ENCODE results near the gene ZNF106.

Gene ZNF106

DNA sequence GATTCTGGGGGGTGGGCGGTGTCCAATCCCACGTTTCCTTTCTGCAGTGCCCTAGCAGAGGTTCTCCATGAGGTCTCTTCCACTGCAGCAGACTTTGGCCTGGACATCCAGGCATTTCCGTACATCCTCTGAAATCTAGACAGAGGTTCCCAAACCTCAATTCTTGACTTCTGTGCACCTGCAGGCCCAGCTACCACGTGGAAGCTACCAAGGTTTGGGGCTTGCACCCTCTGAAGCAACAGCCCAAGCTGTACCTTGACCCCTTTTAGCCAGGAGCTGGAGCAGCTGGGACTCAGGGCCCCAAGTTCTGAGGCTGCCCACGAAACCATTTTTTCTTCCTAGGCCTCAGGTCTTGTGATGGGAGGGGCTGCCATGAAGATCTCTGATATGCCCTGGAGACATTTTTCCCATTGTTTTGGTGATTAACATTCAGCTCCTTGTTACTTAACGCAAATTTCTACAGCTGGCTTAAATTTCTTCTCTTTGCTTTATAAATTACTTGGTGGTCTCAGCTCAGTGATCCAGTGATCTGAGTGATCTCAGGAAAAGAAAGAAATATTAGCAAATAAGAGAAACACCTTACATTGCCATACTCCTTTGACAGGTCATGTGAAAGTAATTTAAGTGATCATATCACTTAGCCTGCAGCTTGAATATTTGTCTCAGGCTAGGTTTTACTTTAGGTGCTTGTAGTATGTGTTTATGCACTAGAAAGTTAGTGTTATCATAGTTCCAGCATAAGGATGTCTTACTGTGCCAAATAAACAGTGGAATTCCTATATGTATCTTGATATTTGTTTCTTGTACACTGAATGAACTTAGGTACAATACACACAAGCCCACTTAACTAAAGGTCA, 7.5 kb upstream of the ZNF106 start:
- DNase-seq (ENCODE audit: low read depth), result no peak
- H3K4me3 ChIP-seq (ENCODE audit: low read depth, low read length), result no peak overlapping the region
- TF ChIP-seq CTCF (conservative IDR thresholded peaks at IDR 0.05; ENCODE audit: low read depth, low read length), result no peak

GRCh38 chr15:42495361-42496212, 4.6 kb upstream of the ZNF106 start, which contains the start of gene SNAP23:
Gene SNAP23, plus strand, starts transcription at chr15:42495634. Its CDS starts 16,213 bp downstream, at chr15:42511847.
- peak within 1 kb of the TSS; percentile 75 for H3K4me3 ChIP-seq (ENCODE audit: low read depth, low read length)
- peak; percentile 97 for DNase-seq (ENCODE audit: low read depth)
- TF ChIP-seq CTCF (conservative IDR thresholded peaks at IDR 0.05; ENCODE audit: low read depth, low read length), result no peak

GRCh38 chr15:42494998-42495360, 4.0 kb upstream of the ZNF106 start:
- peak; percentile 63 for DNase-seq (ENCODE audit: low read depth)
- TF ChIP-seq CTCF (conservative IDR thresholded peaks at IDR 0.05; ENCODE audit: low read depth, low read length), result no peak
- H3K4me3 ChIP-seq (ENCODE audit: low read depth, low read length), result peak overlapping the region; percentile 75

- H3K4me3 ChIP-seq (ENCODE audit: low read depth, low read length), result no peak overlapping the region
- TF ChIP-seq CTCF (conservative IDR thresholded peaks at IDR 0.05; ENCODE audit: low read depth, low read length), result no peak
- DNase-seq (ENCODE audit: low read depth), result no peak
These were observed 2.7 kb upstream of the ZNF106 start for GRCh38 chr15:42493679-42494078.

DNA sequence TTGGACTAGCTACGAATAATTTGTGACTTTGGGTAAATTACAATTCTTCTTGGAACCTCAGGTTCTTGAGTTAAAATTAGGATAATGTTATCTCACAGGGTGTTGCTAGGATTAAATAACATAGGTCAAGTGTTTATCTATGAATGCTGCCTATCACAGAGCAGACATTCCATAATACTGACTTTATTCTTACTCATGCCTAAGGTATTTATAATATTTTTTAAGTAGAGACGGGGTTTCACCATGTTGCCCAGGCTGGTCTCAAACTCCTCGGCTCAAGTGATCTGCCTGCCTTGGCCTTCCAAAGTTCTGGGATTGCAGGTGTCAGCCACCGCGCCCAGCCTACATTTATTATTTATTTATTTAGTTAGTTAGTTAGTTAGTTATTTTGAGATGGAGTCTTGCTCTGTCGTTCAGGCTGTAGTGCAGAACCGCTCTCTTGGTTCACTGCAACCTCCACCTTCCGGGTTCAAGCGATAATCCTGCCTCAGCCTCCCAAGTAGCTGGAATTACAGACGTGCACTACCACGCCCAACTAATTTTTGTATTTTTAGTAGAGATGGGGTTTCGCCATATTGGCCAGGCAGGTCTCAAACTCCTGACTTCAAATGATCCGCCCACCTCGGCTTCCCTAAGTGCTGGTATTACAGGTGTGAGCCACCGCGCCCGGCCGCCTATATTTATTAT, 741 bp upstream of the ZNF106 start:
- DNase-seq (ENCODE audit: low read depth), result peak; percentile 70
- no peak for TF ChIP-seq CTCF (conservative IDR thresholded peaks at IDR 0.05; ENCODE audit: low read depth, low read length)
- peak overlapping the region; percentile 95 for H3K4me3 ChIP-seq (ENCODE audit: low read depth, low read length)

GRCh38 chr15:42490291-42490670, 660 bp downstream of the ZNF106 start:
- peak; percentile 18 for DNase-seq (ENCODE audit: low read depth)
- TF ChIP-seq CTCF (conservative IDR thresholded peaks at IDR 0.05; ENCODE audit: low read depth, low read length), result no peak
- peak overlapping the region; percentile 95 for H3K4me3 ChIP-seq (ENCODE audit: low read depth, low read length)
